Fibroblast of skin of right biceps (primary cell): ENCODE data around the gene MBD5.

Source experiments
- DNase-seq: peaks from one replicate; pipeline ENCODE4 v3.0.0-alpha.2; 2013

The MBD5 gene

GRCh38 chr2:148338541-148338940 lies 317.6 kb downstream of the MBD5 start:
- peak; percentile 75 for DNase-seq

- peak; percentile 22 for DNase-seq
These were observed 321.2 kb downstream of the MBD5 start for GRCh38 chr2:148342086-148342485.

DNA sequence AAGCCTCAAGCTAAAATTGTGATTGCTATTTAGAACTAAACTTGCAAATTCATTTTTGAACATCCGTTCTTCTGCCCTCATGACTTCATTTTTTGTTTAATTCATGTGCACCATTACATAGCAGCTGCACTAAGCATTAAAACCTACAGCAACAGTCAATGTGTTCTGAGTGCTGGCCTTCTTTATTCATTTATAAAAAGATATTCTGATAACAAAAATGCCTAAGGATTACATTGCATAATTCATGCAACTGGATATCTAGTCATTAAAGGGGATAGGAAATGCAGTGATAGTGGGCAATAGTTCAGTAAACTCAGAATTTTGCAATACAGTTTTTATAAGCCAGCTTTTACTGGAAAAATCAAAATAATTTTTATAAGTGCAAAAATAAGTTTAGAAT lies 329.3 kb downstream of the MBD5 start:
- DNase-seq = no peak

DNA sequence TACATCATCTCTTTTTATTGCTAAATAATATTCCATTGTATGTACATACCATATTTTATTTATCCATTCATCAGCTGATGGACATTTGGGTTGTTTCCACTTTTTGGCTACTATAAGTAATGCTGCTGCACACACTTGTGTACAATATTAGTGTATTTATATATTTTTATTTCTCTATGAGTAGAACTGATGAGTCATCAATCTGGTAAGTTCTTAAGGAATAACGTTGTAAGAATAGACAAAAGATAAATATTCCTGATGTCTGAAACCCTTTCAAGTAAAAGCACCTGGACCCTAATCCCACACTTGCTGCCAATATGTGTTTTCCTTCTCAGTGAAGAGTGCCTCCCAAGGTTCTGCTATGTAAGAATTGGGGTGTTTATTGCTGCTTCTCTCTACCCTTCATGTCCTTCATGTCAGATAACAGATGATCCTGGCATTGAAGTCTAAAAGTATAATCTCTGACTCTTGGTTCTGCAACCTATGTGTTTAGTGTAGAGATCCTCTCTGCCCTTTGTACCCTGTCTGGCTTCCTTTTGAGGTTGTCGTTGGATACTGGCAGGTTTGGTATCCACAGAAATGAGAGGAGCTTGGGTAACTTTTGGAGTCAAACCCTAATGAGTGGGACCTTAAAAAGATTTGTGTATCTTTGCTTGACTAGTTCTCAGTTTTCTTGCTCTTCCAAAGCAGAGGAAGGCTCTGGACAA lies 330.7 kb downstream of the MBD5 start:
- DNase-seq = no peak

DNA sequence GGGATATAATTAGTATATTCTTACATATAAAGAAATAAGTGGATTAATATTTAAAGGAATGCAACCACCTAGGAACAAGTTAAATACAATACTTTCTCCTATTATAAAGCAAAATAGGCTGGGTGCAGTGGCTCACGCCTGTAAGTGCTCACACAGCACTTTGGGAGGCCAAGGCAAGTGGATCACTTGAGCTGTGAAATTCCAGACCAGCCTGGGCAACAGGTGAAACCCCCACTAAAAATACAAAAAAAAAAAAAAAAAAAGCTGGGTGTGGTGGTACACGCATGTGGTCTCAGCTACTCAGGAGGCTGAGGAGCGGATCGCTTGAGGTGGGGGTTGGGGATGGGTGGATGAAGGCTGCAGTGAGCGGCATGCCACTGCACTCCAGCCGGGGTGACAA lies 337.5 kb downstream of the MBD5 start:
- no peak for DNase-seq

DNA sequence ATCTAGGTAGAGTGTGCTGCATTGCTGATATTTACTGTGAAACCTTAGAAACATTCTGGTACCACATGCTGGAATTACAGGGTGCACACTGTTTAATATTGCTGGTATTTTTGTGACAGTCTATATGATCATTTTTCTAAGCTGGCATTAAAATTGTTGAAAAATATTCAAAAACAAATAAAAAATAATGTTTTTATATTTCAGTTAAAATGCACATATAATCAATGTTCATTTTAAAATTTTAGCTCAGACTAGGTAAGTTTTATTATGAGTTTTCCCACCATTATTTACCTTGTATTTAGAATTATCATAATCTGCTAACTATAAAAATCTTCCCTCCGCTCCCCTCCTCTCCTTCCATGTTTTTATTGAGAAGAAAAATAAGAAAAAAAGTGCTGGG lies 339.8 kb downstream of the MBD5 start:
- no peak for DNase-seq

- DNase-seq = no peak
These were observed 341.4 kb downstream of the MBD5 start for GRCh38 chr2:148362144-148362796.

- no peak for DNase-seq
These were observed 354.3 kb downstream of the MBD5 start for GRCh38 chr2:148375214-148375613.

DNA sequence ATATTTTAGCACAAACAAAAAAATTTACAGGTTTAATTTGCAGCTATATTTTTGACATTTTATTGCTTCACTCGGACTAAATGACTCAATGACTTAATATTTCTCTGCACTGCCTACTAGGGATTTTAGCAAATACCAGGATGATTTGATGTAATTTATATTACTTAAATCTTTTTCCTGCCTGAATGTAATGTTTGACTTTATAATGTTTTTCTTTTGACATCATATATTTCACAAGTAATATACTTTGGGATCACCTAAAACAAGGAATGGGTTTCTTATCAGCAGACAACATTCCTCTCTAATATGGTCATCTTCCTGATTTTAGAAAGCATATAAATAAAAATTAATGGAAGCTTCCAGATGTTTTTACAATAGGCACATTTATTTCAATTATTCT lies 370.4 kb downstream of the MBD5 start:
- peak; percentile 53 for DNase-seq

DNA sequence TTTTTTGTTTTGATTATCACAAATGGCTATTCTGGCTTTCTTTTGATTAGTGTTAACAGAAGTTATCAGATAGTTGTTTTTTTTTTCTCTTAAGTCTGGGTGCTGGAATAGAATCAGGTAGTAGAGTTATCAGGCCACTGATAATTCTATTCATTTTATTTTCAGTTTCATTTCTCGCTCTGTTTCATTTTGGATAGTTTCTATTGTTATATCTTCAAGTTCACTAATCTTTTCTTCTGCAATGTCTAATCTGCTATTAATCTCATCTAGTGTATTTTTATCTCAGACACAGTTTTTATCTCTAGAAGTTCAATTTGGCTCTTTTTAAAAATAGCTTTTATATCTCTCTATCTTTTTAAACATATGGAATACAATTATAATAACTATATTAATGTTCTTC lies 381.9 kb downstream of the MBD5 start:
- no peak for DNase-seq

DNA sequence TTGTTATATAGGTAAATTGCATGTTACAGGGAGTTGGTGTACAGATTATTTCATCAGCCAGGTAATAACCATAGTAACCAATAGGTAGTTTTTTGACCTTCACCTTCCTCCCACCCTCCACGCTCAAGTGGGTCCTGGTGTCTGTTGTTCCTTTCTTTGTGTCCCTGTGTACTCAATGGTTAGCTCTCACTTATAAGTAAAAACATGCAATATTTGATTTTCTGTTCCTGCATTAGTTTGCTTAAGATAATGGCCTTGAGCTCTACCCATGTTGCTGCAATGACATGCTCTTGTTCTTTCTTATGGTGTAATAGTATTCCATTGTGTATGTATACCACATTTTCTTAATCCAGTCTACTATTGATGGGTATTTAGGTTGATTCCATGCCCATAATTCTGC lies 390.0 kb downstream of the MBD5 start:
- no peak for DNase-seq

DNA sequence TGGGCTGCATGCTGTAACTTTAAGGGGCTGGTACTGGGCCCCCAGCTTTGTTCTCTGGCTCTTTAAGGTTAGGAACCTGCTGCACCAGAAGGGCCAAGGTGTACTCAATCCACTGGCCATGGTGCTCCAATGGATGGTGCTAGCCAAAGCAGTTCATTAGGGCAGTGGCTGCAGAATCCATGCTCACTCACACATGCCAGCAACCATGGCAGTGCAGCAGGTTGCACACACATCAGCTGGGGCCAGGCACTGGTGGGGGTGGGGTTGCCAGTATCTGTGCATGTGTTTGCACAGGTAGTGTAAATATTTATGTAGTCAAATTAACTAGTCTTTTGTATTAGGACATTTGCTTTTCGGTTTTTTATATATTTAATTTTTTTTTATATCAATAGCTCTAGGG lies 395.4 kb downstream of the MBD5 start:
- no peak for DNase-seq

- DNase-seq = no peak
These were observed 409.2 kb downstream of the MBD5 start for GRCh38 chr2:148430101-148430500.

DNA sequence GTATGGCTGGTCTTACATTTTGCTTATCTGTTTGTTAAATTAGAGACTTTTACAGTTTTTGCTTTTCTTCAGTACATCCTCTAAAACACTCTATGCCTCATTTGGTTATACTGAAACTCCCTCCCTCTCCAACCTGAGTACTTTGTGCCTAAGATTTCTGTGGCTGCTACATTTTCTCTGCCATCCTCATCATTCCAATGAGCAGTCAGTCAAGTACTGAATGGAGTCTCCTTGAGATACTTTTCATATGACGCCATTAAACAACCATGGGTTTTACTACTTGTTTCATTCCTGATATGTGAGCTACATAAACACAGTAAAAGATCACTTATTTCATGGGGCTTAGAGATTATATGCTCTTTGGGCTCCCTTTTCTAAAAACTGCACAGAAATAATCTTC lies 427.0 kb downstream of the MBD5 start:
- no peak for DNase-seq

GRCh38 chr2:148450531-148450930 lies 429.6 kb downstream of the MBD5 start:
- DNase-seq = no peak

DNA sequence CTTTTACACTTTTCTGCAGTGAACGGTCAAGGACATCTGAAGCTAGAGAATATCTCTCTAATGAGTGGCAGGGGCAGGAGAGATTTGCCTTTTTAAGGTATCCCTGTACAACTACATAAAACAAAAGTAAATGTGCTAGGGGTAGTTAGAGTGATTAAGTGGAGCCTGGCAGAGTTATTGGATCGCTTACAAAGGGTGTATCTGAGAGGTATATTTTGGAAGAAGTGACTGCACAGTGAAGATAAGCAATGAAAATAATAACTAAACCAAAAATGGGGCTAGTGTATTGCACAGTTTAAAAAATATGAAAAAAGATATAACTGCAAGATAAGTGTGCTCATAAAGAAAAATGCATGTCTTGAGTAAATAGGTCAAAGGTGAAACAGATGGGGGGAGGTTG lies 430.2 kb downstream of the MBD5 start:
- no peak for DNase-seq

- DNase-seq = no peak
These were observed 434.9 kb downstream of the MBD5 start for GRCh38 chr2:148455791-148456190.

DNA sequence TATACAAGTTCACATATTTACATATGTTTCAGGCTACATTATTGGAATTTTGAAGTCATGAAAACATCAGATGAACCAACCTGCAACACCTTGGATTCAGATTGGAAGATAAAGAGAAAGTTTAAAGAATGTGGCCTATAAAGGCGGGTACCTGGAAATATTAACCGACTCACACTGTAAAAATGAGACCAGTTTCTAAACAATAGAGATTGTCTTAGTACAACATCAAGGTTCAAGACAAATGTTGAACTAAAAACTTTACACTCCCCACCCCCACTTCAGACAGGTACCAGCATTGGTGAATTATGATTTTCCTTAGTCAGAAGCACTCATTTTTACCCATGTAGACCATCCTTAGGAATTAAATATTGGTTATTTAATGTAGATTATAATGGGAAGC lies 437.3 kb downstream of the MBD5 start:
- DNase-seq = no peak

GRCh38 chr2:148459377-148459778 lies 438.5 kb downstream of the MBD5 start:
- DNase-seq = peak; percentile 48

DNA sequence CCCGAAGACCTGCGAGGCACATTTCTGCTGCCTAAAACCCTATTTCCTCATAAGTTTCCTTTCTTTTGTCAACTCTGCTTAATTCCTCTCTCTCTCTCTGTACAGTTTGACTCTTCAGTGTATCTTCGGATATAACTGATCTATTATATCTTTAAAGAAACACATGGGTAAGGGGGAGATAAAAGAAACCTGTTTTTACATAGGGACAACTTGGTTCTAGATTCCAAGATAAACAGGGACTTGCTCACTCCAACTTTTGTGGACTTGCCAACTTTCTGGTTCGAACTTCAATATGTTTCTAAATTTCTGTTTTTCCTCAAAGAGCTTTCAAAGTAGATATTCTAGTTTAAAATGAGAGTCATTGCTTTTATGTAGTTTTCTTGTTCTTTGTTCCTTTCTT lies 441.0 kb downstream of the MBD5 start:
- DNase-seq = no peak

- DNase-seq = no peak
These were observed 454.7 kb downstream of the MBD5 start for GRCh38 chr2:148475626-148476025.

DNA sequence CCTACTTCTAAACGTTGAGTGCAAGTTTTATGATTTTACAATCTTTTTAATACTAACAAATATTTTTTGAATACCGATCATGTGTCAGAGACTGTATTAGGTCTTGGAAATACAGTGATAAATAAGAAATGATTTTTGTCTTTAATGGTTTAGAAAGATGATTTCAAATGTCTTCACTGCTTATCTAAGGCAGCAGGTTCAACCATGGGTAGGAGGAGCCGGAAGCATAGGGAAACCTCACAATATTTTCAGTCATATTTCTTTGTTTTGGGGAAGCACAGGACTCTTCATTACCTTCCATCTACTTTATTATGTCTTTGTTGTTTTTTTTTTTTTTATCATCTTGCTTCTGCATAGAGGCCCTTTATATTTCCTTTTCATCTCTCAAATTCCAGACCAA lies 458.5 kb downstream of the MBD5 start:
- no peak for DNase-seq

DNA sequence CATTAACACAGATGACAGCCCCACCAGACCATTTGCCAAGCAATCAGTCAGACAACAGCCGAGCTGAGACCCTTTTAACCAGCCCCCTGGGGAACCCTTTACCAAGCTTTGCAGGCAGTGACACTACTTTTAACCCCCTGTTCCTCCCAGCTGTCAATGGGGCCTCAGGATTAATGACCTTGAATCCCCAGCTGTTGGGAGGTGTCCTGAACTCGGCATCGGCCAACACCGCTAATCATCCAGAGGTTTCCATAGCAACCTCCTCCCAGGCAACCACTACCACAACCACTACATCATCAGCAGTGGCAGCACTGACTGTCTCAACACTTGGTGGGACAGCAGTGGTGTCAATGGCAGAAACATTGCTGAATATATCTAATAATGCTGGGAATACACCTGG lies 462.8 kb downstream of the MBD5 start:
- peak; percentile 4 for DNase-seq

- DNase-seq = no peak
These were observed 463.2 kb downstream of the MBD5 start for GRCh38 chr2:148484066-148484465.

GRCh38 chr2:148486655-148487054 lies 465.8 kb downstream of the MBD5 start:
- DNase-seq = no peak
